ENCODE measurements around the gene AMY1C. TPM values are rescaled to one million over a fixed set of nuclear protein-coding genes. Genes with fewer than 3 reads are reported as not detected.
"Not testable (repeated sequence)": the region's sequence is repeated elsewhere in the genome, so short reads cannot be mapped to it uniquely, and the experiment has no call there.

Gene AMY1C
- total RNA-seq, result not detected

- H3K4me3 ChIP-seq; H3K36me3 ChIP-seq; H3K27me3 ChIP-seq; H3K9me3 ChIP-seq; H3K27ac ChIP-seq; H3K4me1 ChIP-seq; DNase-seq (ENCODE audit: low spot score in 2 of 2); intact Hi-C loops (cut with DNase I; ENCODE audit: low total_unique reads): not testable (repeated sequence)
Measured at GRCh38 chr1:103749598-103749997, at the start of gene AMY1C. AMY1C (plus strand) TSS chr1:103749898; CDS start chr1:103750470, 572 bp downstream.

GRCh38 chr1:103700669-103701068 lies 49.0 kb upstream of the AMY1C start:
- H3K9me3 ChIP-seq; H3K27me3 ChIP-seq; H3K4me3 ChIP-seq; H3K27ac ChIP-seq; intact Hi-C loops (cut with DNase I; ENCODE audit: low total_unique reads); H3K4me1 ChIP-seq; DNase-seq (ENCODE audit: low spot score in 2 of 2); H3K36me3 ChIP-seq: not testable (repeated sequence)

- H3K36me3 ChIP-seq; H3K4me1 ChIP-seq; intact Hi-C loops (cut with DNase I; ENCODE audit: low total_unique reads); H3K4me3 ChIP-seq; DNase-seq (ENCODE audit: low spot score in 2 of 2); H3K27ac ChIP-seq; H3K9me3 ChIP-seq; H3K27me3 ChIP-seq: not testable (repeated sequence)
Measured at GRCh38 chr1:103701256-103701655, 48.4 kb upstream of the AMY1C start.

GRCh38 chr1:103707670-103708069 lies 42.0 kb upstream of the AMY1C start:
- H3K9me3 ChIP-seq; H3K27ac ChIP-seq; H3K27me3 ChIP-seq; H3K36me3 ChIP-seq; DNase-seq (ENCODE audit: low spot score in 2 of 2); H3K4me3 ChIP-seq; H3K4me1 ChIP-seq; intact Hi-C loops (cut with DNase I; ENCODE audit: low total_unique reads): not testable (repeated sequence)

- H3K27ac ChIP-seq; DNase-seq (ENCODE audit: low spot score in 2 of 2); H3K9me3 ChIP-seq; H3K36me3 ChIP-seq; intact Hi-C loops (cut with DNase I; ENCODE audit: low total_unique reads); H3K4me1 ChIP-seq; H3K4me3 ChIP-seq; H3K27me3 ChIP-seq: not testable (repeated sequence)
Measured at GRCh38 chr1:103710381-103710780, 39.3 kb upstream of the AMY1C start.

GRCh38 chr1:103717404-103717803 lies 32.3 kb upstream of the AMY1C start:
- H3K36me3 ChIP-seq; H3K4me1 ChIP-seq; H3K4me3 ChIP-seq; H3K27me3 ChIP-seq; intact Hi-C loops (cut with DNase I; ENCODE audit: low total_unique reads); H3K27ac ChIP-seq; H3K9me3 ChIP-seq: not testable (repeated sequence)
- DNase-seq (ENCODE audit: low spot score in 2 of 2), result peak in 1 of 2 donors; percentile 20

- H3K9me3 ChIP-seq; H3K4me3 ChIP-seq; DNase-seq (ENCODE audit: low spot score in 2 of 2); intact Hi-C loops (cut with DNase I; ENCODE audit: low total_unique reads); H3K27me3 ChIP-seq; H3K27ac ChIP-seq; H3K36me3 ChIP-seq; H3K4me1 ChIP-seq: not testable (repeated sequence)
Measured at GRCh38 chr1:103721473-103721872, 28.2 kb upstream of the AMY1C start.

- H3K4me1 ChIP-seq; DNase-seq (ENCODE audit: low spot score in 2 of 2); H3K9me3 ChIP-seq; H3K36me3 ChIP-seq; H3K27me3 ChIP-seq; H3K27ac ChIP-seq; intact Hi-C loops (cut with DNase I; ENCODE audit: low total_unique reads); H3K4me3 ChIP-seq: not testable (repeated sequence)
Measured at GRCh38 chr1:103735334-103735733, 14.4 kb upstream of the AMY1C start.

GRCh38 chr1:103738031-103738430 lies 11.7 kb upstream of the AMY1C start:
- H3K27ac ChIP-seq; H3K9me3 ChIP-seq; intact Hi-C loops (cut with DNase I; ENCODE audit: low total_unique reads); H3K4me3 ChIP-seq; H3K36me3 ChIP-seq; H3K27me3 ChIP-seq; DNase-seq (ENCODE audit: low spot score in 2 of 2); H3K4me1 ChIP-seq: not testable (repeated sequence)

- intact Hi-C loops (cut with DNase I; ENCODE audit: low total_unique reads), result not testable (repeated sequence)
Measured at GRCh38 chr1:103744449-103744848, 5.2 kb upstream of the AMY1C start.

GRCh38 chr1:103745040-103745439 lies 4.7 kb upstream of the AMY1C start:
- intact Hi-C loops (cut with DNase I; ENCODE audit: low total_unique reads); H3K4me3 ChIP-seq; H3K27me3 ChIP-seq; H3K4me1 ChIP-seq; H3K9me3 ChIP-seq; H3K27ac ChIP-seq; H3K36me3 ChIP-seq; DNase-seq (ENCODE audit: low spot score in 2 of 2): not testable (repeated sequence)

More at GRCh38 chr1:103744449-103744848, 5.2 kb upstream of the AMY1C start:
- not testable (repeated sequence) for H3K27me3 ChIP-seq; DNase-seq (ENCODE audit: low spot score in 2 of 2); H3K4me3 ChIP-seq; H3K9me3 ChIP-seq; H3K4me1 ChIP-seq; H3K27ac ChIP-seq; H3K36me3 ChIP-seq

GRCh38 chr1:103748273-103748672 lies 1.4 kb upstream of the AMY1C start:
- not testable (repeated sequence) for DNase-seq (ENCODE audit: low spot score in 2 of 2)

More at GRCh38 chr1:103748273-103748672, 1.4 kb upstream of the AMY1C start:
- H3K9me3 ChIP-seq; H3K4me3 ChIP-seq; intact Hi-C loops (cut with DNase I; ENCODE audit: low total_unique reads); H3K36me3 ChIP-seq; H3K27ac ChIP-seq; H3K27me3 ChIP-seq; H3K4me1 ChIP-seq: not testable (repeated sequence)

Measured in breast epithelium (tissue), 4 donors.